Measurements from ENCODE around the gene HHAT. TPM values are rescaled to one million over a fixed set of nuclear protein-coding genes. Genes with fewer than 3 reads are reported as not detected.

The HHAT gene
- total RNA-seq, 1 experiment from 2014 or later = 3.0 TPM

- intact Hi-C loops (cut with micrococcal nuclease; ENCODE audit: unreplicated experiment) = no loop called here
- TF ChIP-seq, protein P1, sequence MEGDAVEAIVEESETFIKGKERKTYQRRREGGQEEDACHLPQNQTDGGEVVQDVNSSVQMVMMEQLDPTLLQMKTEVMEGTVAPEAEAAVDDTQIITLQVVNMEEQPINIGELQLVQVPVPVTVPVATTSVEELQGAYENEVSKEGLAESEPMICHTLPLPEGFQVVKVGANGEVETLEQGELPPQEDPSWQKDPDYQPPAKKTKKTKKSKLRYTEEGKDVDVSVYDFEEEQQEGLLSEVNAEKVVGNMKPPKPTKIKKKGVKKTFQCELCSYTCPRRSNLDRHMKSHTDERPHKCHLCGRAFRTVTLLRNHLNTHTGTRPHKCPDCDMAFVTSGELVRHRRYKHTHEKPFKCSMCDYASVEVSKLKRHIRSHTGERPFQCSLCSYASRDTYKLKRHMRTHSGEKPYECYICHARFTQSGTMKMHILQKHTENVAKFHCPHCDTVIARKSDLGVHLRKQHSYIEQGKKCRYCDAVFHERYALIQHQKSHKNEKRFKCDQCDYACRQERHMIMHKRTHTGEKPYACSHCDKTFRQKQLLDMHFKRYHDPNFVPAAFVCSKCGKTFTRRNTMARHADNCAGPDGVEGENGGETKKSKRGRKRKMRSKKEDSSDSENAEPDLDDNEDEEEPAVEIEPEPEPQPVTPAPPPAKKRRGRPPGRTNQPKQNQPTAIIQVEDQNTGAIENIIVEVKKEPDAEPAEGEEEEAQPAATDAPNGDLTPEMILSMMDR (conservative IDR thresholded peaks at IDR 0.05; ENCODE audit: low read depth, low read length) = no peak
- TF ChIP-seq EZH2 (IDR thresholded peaks at IDR 0.05; ENCODE audit: borderline replicate concordance, low read depth, low read length, poor library complexity, severe bottlenecking) = no peak
- Histone ChIP-seq H3K36me3 (ENCODE audit: insufficient read depth, low read length, poor library complexity, severe bottlenecking) (no peaks in the 10 kb centered on the region), H3K4me3 (ENCODE audit: low read depth, low read length, poor library complexity, severe bottlenecking) (no peak overlapping the region), H3K4me1 (ENCODE audit: insufficient read depth, low read length, poor library complexity, severe bottlenecking) (no peaks in the 10 kb centered on the region), H3K9me3 (ENCODE audit: low read depth, low read length, poor library complexity, severe bottlenecking) (no peaks in the 10 kb centered on the region), H3K27ac (ENCODE audit: low read depth, low read length, poor library complexity, severe bottlenecking) (no peak overlapping the region), H3K27me3 (replicated peaks; ENCODE audit: insufficient read depth, low read depth, low read length, poor library complexity) (no peaks in the 10 kb centered on the region)
- POLR2A ChIA-PET (ENCODE audit: low non-redundant PET) = no interaction called here
- BruUV-seq (replicated peaks) = no TSS peak
- no peak for DNase-seq (ENCODE audit: low spot score)
- CTCF ChIA-PET = no interaction called here
These were observed 347.8 kb downstream of the HHAT start for GRCh38 chr1:210676539-210676938.

- Histone ChIP-seq H3K27ac (ENCODE audit: low read depth, low read length, poor library complexity, severe bottlenecking) (no peak overlapping the region), H3K27me3 (replicated peaks; ENCODE audit: insufficient read depth, low read depth, low read length, poor library complexity) (no peaks in the 10 kb centered on the region), H3K4me1 (ENCODE audit: insufficient read depth, low read length, poor library complexity, severe bottlenecking) (no peaks in the 10 kb centered on the region), H3K4me3 (ENCODE audit: low read depth, low read length, poor library complexity, severe bottlenecking) (no peak overlapping the region), H3K36me3 (ENCODE audit: insufficient read depth, low read length, poor library complexity, severe bottlenecking) (no peaks in the 10 kb centered on the region), H3K9me3 (ENCODE audit: low read depth, low read length, poor library complexity, severe bottlenecking) (no peaks in the 10 kb centered on the region)
- no peak for TF ChIP-seq EZH2 (IDR thresholded peaks at IDR 0.05; ENCODE audit: borderline replicate concordance, low read depth, low read length, poor library complexity, severe bottlenecking)
- TF ChIP-seq, protein P1 (conservative IDR thresholded peaks at IDR 0.05; ENCODE audit: low read depth, low read length) = no peak
- DNase-seq (ENCODE audit: low spot score) = no peak
- ChIA-PET CTCF (no interaction called here), POLR2A (ENCODE audit: low non-redundant PET) (no interaction called here)
- intact Hi-C loops (cut with micrococcal nuclease; ENCODE audit: unreplicated experiment) = no loop called here
- BruUV-seq (replicated peaks) = no TSS peak
These were observed 348.8 kb downstream of the HHAT start for GRCh38 chr1:210677533-210677932.

GRCh38 chr1:210678306-210678705 lies 349.6 kb downstream of the HHAT start:
- ChIA-PET POLR2A (ENCODE audit: low non-redundant PET) (no interaction called here), CTCF (no interaction called here)
- TF ChIP-seq, protein P1 (conservative IDR thresholded peaks at IDR 0.05; ENCODE audit: low read depth, low read length) = no peak
- DNase-seq (ENCODE audit: low spot score) = no peak
- intact Hi-C loops (cut with micrococcal nuclease; ENCODE audit: unreplicated experiment) = no loop called here
- no TSS peak for BruUV-seq (replicated peaks)
- Histone ChIP-seq H3K4me1 (ENCODE audit: insufficient read depth, low read length, poor library complexity, severe bottlenecking) (no peaks in the 10 kb centered on the region), H3K27ac (ENCODE audit: low read depth, low read length, poor library complexity, severe bottlenecking) (no peak overlapping the region), H3K4me3 (ENCODE audit: low read depth, low read length, poor library complexity, severe bottlenecking) (no peak overlapping the region), H3K27me3 (replicated peaks; ENCODE audit: insufficient read depth, low read depth, low read length, poor library complexity) (no peaks in the 10 kb centered on the region), H3K36me3 (ENCODE audit: insufficient read depth, low read length, poor library complexity, severe bottlenecking) (no peaks in the 10 kb centered on the region), H3K9me3 (ENCODE audit: low read depth, low read length, poor library complexity, severe bottlenecking) (no peaks in the 10 kb centered on the region)
